ENCODE measurements around the gene HJURP. TPM values are rescaled to one million over a fixed set of nuclear protein-coding genes. Genes with fewer than 3 reads are reported as not detected.

HJURP gene
- total RNA-seq, 1 experiment from 2014 or later, result 49.7 TPM

DNA sequence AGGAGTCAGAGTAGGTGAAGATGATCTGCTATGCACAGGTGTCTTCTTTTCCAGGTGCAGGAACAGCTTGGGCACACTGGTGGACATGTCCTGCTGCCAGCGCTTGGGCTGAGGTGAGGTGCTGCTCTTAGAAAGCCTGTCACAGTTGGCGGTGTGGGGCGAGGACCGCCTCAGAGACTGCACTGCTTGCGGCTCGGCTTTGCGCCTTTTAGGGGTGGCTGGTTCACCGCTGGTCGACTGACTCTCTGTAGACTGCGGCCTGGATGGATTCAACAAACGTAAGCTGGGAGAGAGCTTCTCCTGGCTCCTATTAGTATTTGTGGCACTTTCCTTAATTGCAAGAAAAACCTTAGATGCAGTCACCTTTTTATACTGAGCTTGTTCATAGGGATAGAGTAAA is 12.1 kb upstream of the HJURP start:
- no peak overlapping the region for H3K4ac ChIP-seq (ENCODE audit: low read depth, low read length)
- no peaks in the 10 kb centered on the region for H4K20me1 ChIP-seq (ENCODE audit: control insufficient read depth, insufficient read depth, insufficient read length)
- no peaks in the 10 kb centered on the region for H3K9me3 ChIP-seq (ENCODE audit: control insufficient read depth, low read depth, low read length)
- H2AK5ac ChIP-seq (ENCODE audit: insufficient read length, low read length), result no peak overlapping the region
- no peak overlapping the region for H2AFZ ChIP-seq (ENCODE audit: low read length)
- H4K5ac ChIP-seq (ENCODE audit: insufficient read length, low read depth, low read length), result no peak overlapping the region
- no peak overlapping the region for H2BK12ac ChIP-seq (ENCODE audit: insufficient read length, low read depth, low read length)
- no peak overlapping the region for H2BK15ac ChIP-seq (ENCODE audit: low read depth, low read length)
- WGBS (ENCODE audit: extremely low coverage, insufficient read length, low lambda C conversion rate), result no CpG with 5 or more reads among the region's 11 CpGs
- no peak overlapping the region for H3K23ac ChIP-seq (ENCODE audit: insufficient read length, low read depth, low read length)
- no peak overlapping the region for H3K14ac ChIP-seq (ENCODE audit: insufficient read depth, low read length)
- H3K23me2 ChIP-seq (ENCODE audit: insufficient read length, low read depth, low read length, poor library complexity, severe bottlenecking), result no peaks in the 10 kb centered on the region
- H2BK120ac ChIP-seq (ENCODE audit: low read depth, low read length, poor library complexity, severe bottlenecking), result no peak overlapping the region
- H3K9me3 Mint-ChIP-seq, result peaks cover 11 to 13% of the 10 kb centered on the region in 2 experiments
- H3K4me2 ChIP-seq (ENCODE audit: insufficient read depth, insufficient read length, low read length), result no peak overlapping the region
- peaks cover 4% of the 10 kb centered on the region for H3K4me1 ChIP-seq (ENCODE audit: insufficient read depth, low read length)
- no peak overlapping the region for H4K8ac ChIP-seq (replicated peaks; ENCODE audit: insufficient read length, low read depth, low read length)
- H3K79me1 ChIP-seq (ENCODE audit: insufficient read depth, low read depth, low read length, poor library complexity, severe bottlenecking), result no peaks in the 10 kb centered on the region
- no peak overlapping the region for H3K56ac ChIP-seq (ENCODE audit: insufficient read length, low read depth, low read length)
- no peaks in the 10 kb centered on the region for H3K79me2 ChIP-seq (ENCODE audit: insufficient read depth, low read length)
- TF ChIP-seq, protein P1, sequence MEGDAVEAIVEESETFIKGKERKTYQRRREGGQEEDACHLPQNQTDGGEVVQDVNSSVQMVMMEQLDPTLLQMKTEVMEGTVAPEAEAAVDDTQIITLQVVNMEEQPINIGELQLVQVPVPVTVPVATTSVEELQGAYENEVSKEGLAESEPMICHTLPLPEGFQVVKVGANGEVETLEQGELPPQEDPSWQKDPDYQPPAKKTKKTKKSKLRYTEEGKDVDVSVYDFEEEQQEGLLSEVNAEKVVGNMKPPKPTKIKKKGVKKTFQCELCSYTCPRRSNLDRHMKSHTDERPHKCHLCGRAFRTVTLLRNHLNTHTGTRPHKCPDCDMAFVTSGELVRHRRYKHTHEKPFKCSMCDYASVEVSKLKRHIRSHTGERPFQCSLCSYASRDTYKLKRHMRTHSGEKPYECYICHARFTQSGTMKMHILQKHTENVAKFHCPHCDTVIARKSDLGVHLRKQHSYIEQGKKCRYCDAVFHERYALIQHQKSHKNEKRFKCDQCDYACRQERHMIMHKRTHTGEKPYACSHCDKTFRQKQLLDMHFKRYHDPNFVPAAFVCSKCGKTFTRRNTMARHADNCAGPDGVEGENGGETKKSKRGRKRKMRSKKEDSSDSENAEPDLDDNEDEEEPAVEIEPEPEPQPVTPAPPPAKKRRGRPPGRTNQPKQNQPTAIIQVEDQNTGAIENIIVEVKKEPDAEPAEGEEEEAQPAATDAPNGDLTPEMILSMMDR (conservative IDR thresholded peaks at IDR 0.05), result no peak
- H3K18ac ChIP-seq (ENCODE audit: insufficient read length, low read depth, low read length), result no peak overlapping the region
- H2BK20ac ChIP-seq (ENCODE audit: low read depth, low read length, poor library complexity, severe bottlenecking), result no peak overlapping the region
- H3K27me3 Mint-ChIP-seq (ENCODE audit: low read depth), result peaks cover 19% of the 10 kb centered on the region
- H3K9ac ChIP-seq (ENCODE audit: extremely low read depth, insufficient read length, low read length), result no peak overlapping the region
- H3T11ph ChIP-seq (ENCODE audit: low read length), result no peak overlapping the region
- no peak overlapping the region for H2BK5ac ChIP-seq (ENCODE audit: insufficient read length, low read length)
- no peak overlapping the region for H3K27ac ChIP-seq (ENCODE audit: insufficient read length, low read depth, low read length)
- H3K4me1 Mint-ChIP-seq, result peaks cover 18 to 24% of the 10 kb centered on the region in 2 experiments
- H3K36me3 Mint-ChIP-seq (ENCODE audit: insufficient read depth in 1 of 3, low read depth in 3 of 3), result peaks cover 17 to 39% (median 21%) of the 10 kb centered on the region in 3 experiments; a peak in 6 of 7 replicates
- H3K27ac Mint-ChIP-seq, result no peak overlapping the region
- no peak for DNase-seq
- H4K91ac ChIP-seq (ENCODE audit: insufficient read length, low read depth, low read length), result no peak overlapping the region
- H3K27me3 ChIP-seq (ENCODE audit: insufficient read depth, low read length), result no peaks in the 10 kb centered on the region
- no peak overlapping the region for H3K4me3 Mint-ChIP-seq

All from H9 (cell line).